Prostate gland (tissue), 2 donors: ENCODE data around the gene FBXO47. TPM values are rescaled to one million over a fixed set of nuclear protein-coding genes. Genes with fewer than 3 reads are reported as not detected.

ENCODE experiments used
- DNase-seq: peaks from one replicate; pipeline ENCODE4 v3.0.0-alpha.2; 2019; ENCODE audit warnings: low spot score
- H3K27ac ChIP-seq, 2 donors: fragments of 200-600 bp; sonication (generic); 2 replicates each; pipeline ENCODE4 v1.5.1; 2017 to 2019
- H3K27me3 ChIP-seq: fragments of 200-600 bp; sonication (generic); replicated peaks from 2 replicates; pipeline ENCODE4 v1.5.1; 2019; ENCODE audit not compliant: insufficient read depth
- H3K36me3 ChIP-seq, 2 donors: fragments of 200-600 bp; sonication (generic); 1 replicate in 1 of 2; 2 replicates in 1 of 2; pipeline versions ENCODE4 v1.5.1 to v1.8.1; 2017 to 2019
- H3K4me1 ChIP-seq: fragments of 200-600 bp; sonication (generic); replicated peaks from 2 replicates; pipeline ENCODE4 v1.5.1; 2019
- H3K4me3 ChIP-seq, 2 donors: fragments of 200-600 bp; sonication (generic); 2 replicates each; pipeline ENCODE4 v1.5.1; 2017 to 2019
- H3K9me3 ChIP-seq: fragments of 200-600 bp; sonication (generic); 2 replicates; pipeline ENCODE4 v1.5.1; 2017
- POLR2A ChIP-seq: fragments of 450-650 bp; IDR thresholded peaks from one replicate; pipeline ENCODE4 v1.6.1; 2016; ENCODE audit warnings: antibody characterized with exemption, mild to moderate bottlenecking
- POLR2AphosphoS5 ChIP-seq: sonication (generic); formaldehyde crosslinking; IDR thresholded peaks from one replicate; pipeline ENCODE4 v1.6.1; 2017; ENCODE audit warnings: antibody characterized with exemption
- WGBS: methylation state at CpG from one replicate; pipeline ENCODE4 v1.1.5; 2018; 5-methylcytosine and 5-hydroxymethylcytosine counted together
- intact Hi-C: fragments of 100-400 bp; cut with DNase I; formaldehyde crosslinking; loops from one replicate; pipeline ENCODE4 v1.14.2; 2022
- total RNA-seq, 2 donors: library from RNA; depleted of rRNA; stranded (reverse); fragments of >200 nt; gene quantifications; one replicate each; pipeline ENCODE4 v1.1.0, GENCODE V29; 2016
- TF ChIP-seq, protein P1 (sequence below), 4 experiments: fragments of 200-600 bp in 2 of 4; fragments of 450-650 bp in 2 of 4; sonication (generic) in 2 of 4; IDR thresholded peaks; 1 replicate in 3 of 4; 2 replicates in 1 of 4; pipeline ENCODE4 v1.5.1; 2016 to 2019; ENCODE audit warnings: antibody characterized with exemption in 4 of 4, mild to moderate bottlenecking in 2 of 4, moderate library complexity in 2 of 4

The FBXO47 gene
- total RNA-seq, 2 donors from 2014 or later, result 5.1 TPM; not detected in 1

DNA sequence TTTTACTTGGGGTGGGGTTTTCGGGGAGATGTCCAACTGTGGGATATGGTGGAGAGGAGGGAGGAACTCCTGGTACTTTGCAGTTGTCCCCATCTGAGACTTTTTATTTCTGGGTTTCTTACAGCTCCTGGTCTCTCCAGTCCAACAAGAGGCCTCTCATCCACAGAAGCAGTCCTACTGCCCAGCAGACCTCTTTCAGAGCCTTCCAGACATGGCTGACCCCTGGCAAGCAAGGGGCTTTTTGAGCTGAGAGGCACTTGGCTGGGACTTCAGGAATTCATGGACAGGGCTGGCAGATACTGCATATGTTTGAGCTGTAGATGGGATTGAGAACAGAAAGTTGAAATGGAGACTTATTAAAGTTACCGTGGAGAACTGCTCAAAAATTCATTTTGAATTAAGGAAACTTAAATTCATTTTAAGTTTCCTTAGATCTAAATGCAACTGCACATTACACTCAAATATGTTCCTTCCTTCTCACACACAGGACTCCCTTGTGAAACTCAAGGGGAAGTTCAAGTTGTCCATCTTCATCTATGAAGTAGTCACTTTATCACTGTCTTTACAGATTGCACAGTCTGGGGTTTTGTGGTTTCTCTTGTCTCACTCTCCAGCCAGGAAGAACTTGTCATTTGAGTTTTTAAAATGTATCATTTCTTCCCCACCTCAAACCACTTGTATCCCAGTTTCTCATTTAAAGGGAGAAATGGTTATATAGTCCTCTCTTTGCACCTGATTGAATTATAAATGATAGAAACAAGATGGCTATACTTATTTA lies 40.7 kb downstream of the FBXO47 start:
- WGBS, result 69% methylated on average over 2 of the region's 2 CpGs
- intact Hi-C loops, result loop anchor here (5.0 kb wide), 1 partner anchor 54 kb away; the partner anchor contains the start of gene LASP1
- Histone ChIP-seq H3K36me3 (no peaks in the 10 kb centered on the region), H3K27ac (no peak overlapping the region), H3K4me3 (no peak overlapping the region), H3K4me1 (no peaks in the 10 kb centered on the region), H3K27me3 (no peaks in the 10 kb centered on the region), H3K9me3 (no peaks in the 10 kb centered on the region)
- no peak for DNase-seq
- TF ChIP-seq POLR2AphosphoS5 (no peak), POLR2A (no peak)
- TF ChIP-seq, protein P1, sequence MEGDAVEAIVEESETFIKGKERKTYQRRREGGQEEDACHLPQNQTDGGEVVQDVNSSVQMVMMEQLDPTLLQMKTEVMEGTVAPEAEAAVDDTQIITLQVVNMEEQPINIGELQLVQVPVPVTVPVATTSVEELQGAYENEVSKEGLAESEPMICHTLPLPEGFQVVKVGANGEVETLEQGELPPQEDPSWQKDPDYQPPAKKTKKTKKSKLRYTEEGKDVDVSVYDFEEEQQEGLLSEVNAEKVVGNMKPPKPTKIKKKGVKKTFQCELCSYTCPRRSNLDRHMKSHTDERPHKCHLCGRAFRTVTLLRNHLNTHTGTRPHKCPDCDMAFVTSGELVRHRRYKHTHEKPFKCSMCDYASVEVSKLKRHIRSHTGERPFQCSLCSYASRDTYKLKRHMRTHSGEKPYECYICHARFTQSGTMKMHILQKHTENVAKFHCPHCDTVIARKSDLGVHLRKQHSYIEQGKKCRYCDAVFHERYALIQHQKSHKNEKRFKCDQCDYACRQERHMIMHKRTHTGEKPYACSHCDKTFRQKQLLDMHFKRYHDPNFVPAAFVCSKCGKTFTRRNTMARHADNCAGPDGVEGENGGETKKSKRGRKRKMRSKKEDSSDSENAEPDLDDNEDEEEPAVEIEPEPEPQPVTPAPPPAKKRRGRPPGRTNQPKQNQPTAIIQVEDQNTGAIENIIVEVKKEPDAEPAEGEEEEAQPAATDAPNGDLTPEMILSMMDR (IDR thresholded peaks at IDR 0.05), result no peak

GRCh38 chr17:38925263-38925995 lies 41.8 kb downstream of the FBXO47 start, which contains the start of gene LASP1NB:
LASP1NB (plus strand) TSS chr17:38925614.
- no peaks in the 10 kb centered on the region for H3K27me3 ChIP-seq
- H3K9me3 ChIP-seq, result no peaks in the 10 kb centered on the region
- no peak within 1 kb of the TSS for H3K27ac ChIP-seq
- DNase-seq, result no peak
- intact Hi-C loops, result loop anchor here (2.0 to 5.0 kb wide), 2 partner anchors 45 to 53 kb away; partner anchors contain the start of gene LASP1
- TF ChIP-seq POLR2AphosphoS5 (no peak), POLR2A (no peak)
- TF ChIP-seq, protein P1 (IDR thresholded peaks at IDR 0.05), result no peak
- H3K4me3 ChIP-seq, result no peak within 1 kb of the TSS
- no peaks in the 10 kb centered on the region for H3K36me3 ChIP-seq
- no peaks in the 10 kb centered on the region for H3K4me1 ChIP-seq
- 51% methylated on average over 14 of the region's 14 CpGs for WGBS

DNA sequence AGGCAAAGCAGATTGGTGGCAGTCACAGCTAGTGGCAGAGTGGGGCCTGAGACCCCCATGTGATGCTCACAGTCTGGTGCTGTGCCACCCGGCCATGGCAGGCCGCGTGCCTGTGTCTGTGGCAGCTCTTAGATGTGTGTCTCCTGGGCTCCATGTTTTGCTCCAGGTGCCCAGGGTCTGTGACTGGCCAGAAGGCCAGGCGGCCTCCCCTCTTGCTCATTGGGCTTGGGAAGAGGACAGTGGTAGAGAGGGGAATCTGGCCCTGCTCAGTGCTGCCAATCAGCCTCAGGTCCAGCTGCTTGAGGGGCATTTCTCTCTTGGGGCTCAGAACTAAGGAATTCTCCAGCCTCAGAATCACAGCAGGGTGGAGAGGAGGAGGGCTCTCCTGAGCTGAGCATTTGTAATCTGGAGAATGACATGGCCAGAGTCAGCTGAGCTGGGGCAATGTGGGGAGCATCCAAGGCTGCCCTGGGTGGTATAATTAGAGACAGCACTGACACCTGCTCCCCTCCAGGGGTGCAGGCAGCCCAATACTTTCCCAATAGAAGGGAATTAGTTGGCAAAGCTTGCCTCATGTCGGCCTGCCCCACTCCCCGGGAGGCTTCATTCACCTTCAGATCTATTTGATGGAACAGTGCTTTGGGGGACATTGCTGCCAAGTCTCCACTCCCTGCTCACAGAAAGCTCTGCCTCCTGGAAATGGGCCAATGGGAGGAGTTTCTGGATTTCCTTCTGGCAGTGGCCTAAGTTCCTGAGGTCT lies 44.5 kb downstream of the FBXO47 start:
- peak; percentile 58 for DNase-seq
- intact Hi-C loops, result no loop called here
- TF ChIP-seq POLR2A (no peak), POLR2AphosphoS5 (no peak)
- TF ChIP-seq, protein P1 (IDR thresholded peaks at IDR 0.05), result no peak
- H3K9me3 ChIP-seq, result no peaks in the 10 kb centered on the region
- no peak overlapping the region for H3K4me3 ChIP-seq
- no peaks in the 10 kb centered on the region for H3K27me3 ChIP-seq
- H3K36me3 ChIP-seq, result no peaks in the 10 kb centered on the region
- 50% methylated on average over 6 of the region's 6 CpGs for WGBS
- no peaks in the 10 kb centered on the region for H3K4me1 ChIP-seq
- H3K27ac ChIP-seq, result no peak overlapping the region

DNA sequence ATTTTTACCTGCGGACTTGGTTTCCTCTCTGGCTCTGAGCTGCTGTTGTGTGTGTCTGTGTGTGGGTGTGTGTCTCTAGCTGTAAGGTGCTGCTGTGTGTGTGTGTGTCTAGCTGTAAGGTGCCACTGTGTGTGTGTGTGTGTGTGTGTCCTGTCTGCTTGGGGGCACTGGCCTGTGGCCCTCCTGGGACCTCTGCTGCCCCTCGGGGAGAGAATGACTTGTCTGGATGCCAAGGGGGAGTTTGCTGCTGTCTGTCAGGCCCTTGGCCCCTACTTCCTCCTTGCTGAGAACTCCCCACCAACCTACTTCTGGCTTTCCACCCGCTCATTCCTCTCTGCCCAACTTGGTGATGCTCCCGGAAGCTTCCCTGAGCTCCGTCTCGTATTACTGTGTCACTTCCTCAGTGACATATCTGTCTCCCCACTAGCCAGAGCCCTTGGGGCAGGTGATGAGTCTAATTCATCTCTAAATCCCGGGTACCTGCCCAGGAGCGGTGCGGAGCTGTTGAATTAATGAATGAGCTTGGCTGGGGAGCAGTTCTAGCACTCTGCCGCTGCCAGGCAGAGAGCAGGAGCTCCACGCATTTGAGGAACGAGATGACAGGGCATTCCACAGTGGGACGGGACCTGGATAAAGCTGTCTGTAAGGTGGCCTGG lies 45.3 kb downstream of the FBXO47 start:
- intact Hi-C loops, result no loop called here
- no peak overlapping the region for H3K27ac ChIP-seq

More for the DNA sequence above, 45.3 kb downstream of the FBXO47 start:
- H3K36me3 ChIP-seq, result no peaks in the 10 kb centered on the region
- H3K4me1 ChIP-seq, result no peaks in the 10 kb centered on the region
- WGBS, result 74% methylated on average over 13 of the region's 13 CpGs
- no peaks in the 10 kb centered on the region for H3K27me3 ChIP-seq
- DNase-seq, result no peak
- TF ChIP-seq POLR2A (no peak), POLR2AphosphoS5 (no peak)
- TF ChIP-seq, protein P1 (IDR thresholded peaks at IDR 0.05), result no peak
- H3K4me3 ChIP-seq, result no peak overlapping the region
- no peaks in the 10 kb centered on the region for H3K9me3 ChIP-seq
